ENCODE measurements around the gene UGT2A1.

The UGT2A1 gene

GRCh38 chr4:69649207-69649606, 3.8 kb downstream of the UGT2A1 start:
- TF ChIP-seq MAX (IDR thresholded peaks at IDR 0.05; ENCODE audit: low read depth, low read length): no peak
- TF ChIP-seq MYC (IDR thresholded peaks at IDR 0.05; ENCODE audit: low read depth, low read length): no peak
- no peak for TF ChIP-seq CTCF (IDR thresholded peaks at IDR 0.05; ENCODE audit: low read depth, low read length)
- TF ChIP-seq POLR2A (IDR thresholded peaks at IDR 0.05; ENCODE audit: extremely low read depth, insufficient read length): no peak
- DNase-seq (ENCODE audit: low read depth): no peak
- H3K4me3 ChIP-seq (ENCODE audit: low read depth, low read length): no peak overlapping the region

- no peak for TF ChIP-seq MAX (IDR thresholded peaks at IDR 0.05; ENCODE audit: low read depth, low read length)
- TF ChIP-seq MYC (IDR thresholded peaks at IDR 0.05; ENCODE audit: low read depth, low read length): no peak
- no peak for TF ChIP-seq CTCF (IDR thresholded peaks at IDR 0.05; ENCODE audit: low read depth, low read length)
- no peak for TF ChIP-seq POLR2A (IDR thresholded peaks at IDR 0.05; ENCODE audit: extremely low read depth, insufficient read length)
- no peak for DNase-seq (ENCODE audit: low read depth)
Measured at GRCh38 chr4:69642961-69643360, 10.1 kb downstream of the UGT2A1 start.

GRCh38 chr4:69640289-69640688, 12.8 kb downstream of the UGT2A1 start:
- H3K4me3 ChIP-seq (ENCODE audit: low read depth, low read length): no peak overlapping the region
- TF ChIP-seq MAX (IDR thresholded peaks at IDR 0.05; ENCODE audit: low read depth, low read length) (no peak), POLR2A (IDR thresholded peaks at IDR 0.05; ENCODE audit: extremely low read depth, insufficient read length) (no peak), MYC (IDR thresholded peaks at IDR 0.05; ENCODE audit: low read depth, low read length) (no peak), CTCF (IDR thresholded peaks at IDR 0.05; ENCODE audit: low read depth, low read length) (no peak)
- no peak for DNase-seq (ENCODE audit: low read depth)

More at GRCh38 chr4:69642961-69643360, 10.1 kb downstream of the UGT2A1 start:
- no peak overlapping the region for H3K4me3 ChIP-seq (ENCODE audit: low read depth, low read length)

- DNase-seq (ENCODE audit: low read depth): no peak
- TF ChIP-seq MYC (IDR thresholded peaks at IDR 0.05; ENCODE audit: low read depth, low read length) (no peak), CTCF (IDR thresholded peaks at IDR 0.05; ENCODE audit: low read depth, low read length) (no peak), MAX (IDR thresholded peaks at IDR 0.05; ENCODE audit: low read depth, low read length) (no peak), POLR2A (IDR thresholded peaks at IDR 0.05; ENCODE audit: extremely low read depth, insufficient read length) (no peak)
- H3K4me3 ChIP-seq (ENCODE audit: low read depth, low read length): no peak within 1 kb of the TSS
Measured at GRCh38 chr4:69639542-69639941, 13.5 kb downstream of the UGT2A1 start, which contains the start of gene UGT2A2. Gene UGT2A2 (minus strand): TSS chr4:69639642. CDS start chr4:69639640, 2 bp downstream.

- TF ChIP-seq CTCF (IDR thresholded peaks at IDR 0.05; ENCODE audit: low read depth, low read length): peak; percentile 42
- TF ChIP-seq POLR2A (IDR thresholded peaks at IDR 0.05; ENCODE audit: extremely low read depth, insufficient read length): no peak
- peak; percentile 58 for DNase-seq (ENCODE audit: low read depth)
- no peak overlapping the region for H3K4me3 ChIP-seq (ENCODE audit: low read depth, low read length)
Measured at GRCh38 chr4:69617083-69617694, 35.9 kb downstream of the UGT2A1 start.

- no peak overlapping the region for H3K4me3 ChIP-seq (ENCODE audit: low read depth, low read length)
- DNase-seq (ENCODE audit: low read depth): no peak
- TF ChIP-seq MAX (IDR thresholded peaks at IDR 0.05; ENCODE audit: low read depth, low read length) (no peak), MYC (IDR thresholded peaks at IDR 0.05; ENCODE audit: low read depth, low read length) (no peak), CTCF (IDR thresholded peaks at IDR 0.05; ENCODE audit: low read depth, low read length) (no peak), POLR2A (IDR thresholded peaks at IDR 0.05; ENCODE audit: extremely low read depth, insufficient read length) (no peak)
Measured at GRCh38 chr4:69610484-69610883, 42.6 kb downstream of the UGT2A1 start.

Data from NB4 (cell line).